HepG2 (cell line): ENCODE measurements around the gene P2RY6. TPM values are rescaled to one million over a fixed set of nuclear protein-coding genes. Genes with fewer than 3 reads are reported as not detected.

Experiments
- BRCA1 ChIP-seq: sonication (generic); formaldehyde crosslinking; IDR thresholded peaks from 2 replicates; pipeline ENCODE4 v1.4.0; 2020; ENCODE audit warnings: missing genetic modification reagents
- CREB1 ChIP-seq, 2 experiments: fragments of 450-650 bp in 1 of 2; IDR thresholded peaks; 2 replicates each; pipeline ENCODE4 v1.6.1; 2016 to 2017; ENCODE audit warnings: control low read depth in 1 of 2, mild to moderate bottlenecking in 1 of 2, missing compliant biosample characterization in 1 of 2, missing genetic modification characterization in 1 of 2
- FOXA3 ChIP-seq: IDR thresholded peaks from 2 replicates; pipeline ENCODE4 v1.6.1; 2016; ENCODE audit warnings: missing genetic modification reagents, missing compliant biosample characterization
- KDM5A ChIP-seq: fragments of 200-600 bp; sonication (generic); IDR thresholded peaks from 2 replicates; pipeline ENCODE4 v1.7.0; 2018; ENCODE audit warnings: antibody characterized with exemption, mild to moderate bottlenecking, low read length, borderline replicate concordance
- NBN ChIP-seq: fragments of 450-650 bp; conservative IDR thresholded peaks from 2 replicates; pipeline ENCODE4 v1.6.1; 2017
- RFX5 ChIP-seq: IDR thresholded peaks from 2 replicates; pipeline ENCODE4 v1.6.1; 2011; ENCODE audit warnings: low read depth, low read length, improper control_type of control experiment
- RNF219 ChIP-seq: sonication (generic); formaldehyde crosslinking; IDR thresholded peaks from 2 replicates; pipeline ENCODE4 v1.5.0; 2020; ENCODE audit warnings: mild to moderate bottlenecking, missing genetic modification reagents
- TCF12 ChIP-seq, 2 experiments: fragments of 450-650 bp in 1 of 2; sonication (generic) in 1 of 2; formaldehyde crosslinking in 1 of 2; IDR thresholded peaks; 2 replicates each; pipeline versions ENCODE4 v1.6.1 to v1.8.0; 2017 to 2022; ENCODE audit warnings: antibody characterized with exemption in 1 of 2, mild to moderate bottlenecking in 1 of 2, missing genetic modification reagents in 1 of 2, moderate library complexity in 1 of 2
- ZBTB3 ChIP-seq: sonication (generic); formaldehyde crosslinking; IDR thresholded peaks from 2 replicates; pipeline ENCODE4 v1.4.0; 2020; ENCODE audit warnings: low read depth, mild to moderate bottlenecking, moderate library complexity, missing genetic modification reagents, borderline replicate concordance
- ZMYM2 ChIP-seq: sonication (generic); formaldehyde crosslinking; IDR thresholded peaks from 2 replicates; pipeline ENCODE4 v1.8.0; 2022; ENCODE audit warnings: mild to moderate bottlenecking, missing genetic modification reagents
- ZNF12 ChIP-seq: sonication (generic); formaldehyde crosslinking; IDR thresholded peaks from 2 replicates; pipeline ENCODE4 v1.5.0; 2020; ENCODE audit warnings: missing genetic modification reagents
- ZNF234 ChIP-seq: sonication (generic); formaldehyde crosslinking; conservative IDR thresholded peaks from 2 replicates; pipeline ENCODE4 v1.5.1; 2020; ENCODE audit warnings: mild to moderate bottlenecking, missing genetic modification reagents
- ZNF501 ChIP-seq: sonication (generic); formaldehyde crosslinking; IDR thresholded peaks from 2 replicates; pipeline ENCODE4 v1.5.1; 2020; ENCODE audit warnings: mild to moderate bottlenecking, moderate library complexity, missing genetic modification reagents
- ZNF564 ChIP-seq: sonication (generic); formaldehyde crosslinking; IDR thresholded peaks from 2 replicates; pipeline ENCODE4 v1.8.1; 2023; ENCODE audit warnings: mild to moderate bottlenecking, missing genetic modification reagents
- ZNF614 ChIP-seq: IDR thresholded peaks from 2 replicates; pipeline ENCODE4 v1.6.1; 2018; ENCODE audit warnings: missing biosample characterization, missing genetic modification reagents, inconsistent platforms, borderline replicate concordance
- ZNF616 ChIP-seq: sonication (generic); formaldehyde crosslinking; IDR thresholded peaks from 2 replicates; pipeline ENCODE4 v1.5.0; 2020; ENCODE audit warnings: low read depth, mild to moderate bottlenecking, missing genetic modification reagents
- ZNF639 ChIP-seq: conservative IDR thresholded peaks from 2 replicates; pipeline ENCODE4 v1.6.1; 2018; ENCODE audit warnings: missing genetic modification reagents
- ZNF724P ChIP-seq: sonication (generic); formaldehyde crosslinking; IDR thresholded peaks from 2 replicates; pipeline ENCODE4 v1.8.0; 2022; ENCODE audit warnings: missing genetic modification reagents, borderline replicate concordance
- ZNF770 ChIP-seq: sonication (generic); formaldehyde crosslinking; IDR thresholded peaks from 2 replicates; pipeline ENCODE4 v1.5.0; 2020; ENCODE audit warnings: mild to moderate bottlenecking, missing genetic modification reagents
- ZNF816 ChIP-seq: sonication (generic); formaldehyde crosslinking; IDR thresholded peaks from 2 replicates; pipeline ENCODE4 v1.8.0; 2022; ENCODE audit warnings: missing genetic modification reagents, mild to moderate bottlenecking, borderline replicate concordance
- ZNF878 ChIP-seq: sonication (generic); formaldehyde crosslinking; IDR thresholded peaks from 2 replicates; pipeline ENCODE4 v1.8.1; 2023; ENCODE audit warnings: mild to moderate bottlenecking, missing genetic modification reagents, moderate library complexity
- polyA plus RNA-seq, 8 experiments: library from polyadenylated mRNA; depleted of rRNA in 3 of 8; stranded (reverse) in 7 of 8; unstranded in 1 of 8; fragments of >200 nt; fragmentation: Illumina TruSeq in 4 of 8; extraction: Trizol in 4 of 8; gene quantifications; 2 replicates each; pipeline versions ENCODE4 v1.2.1 to v1.2.3, GENCODE V29; 2011 to 2016; ENCODE audit warnings: low read depth in 4 of 8, missing spikeins in 1 of 8, mixed read lengths in 1 of 8; ENCODE audit not compliant: insufficient read depth in 1 of 8
- total RNA-seq, 5 experiments: library from RNA; depleted of rRNA; stranded (reverse); fragments of >200 nt; fragmentation: Illumina TruSeq; extraction: Trizol; gene quantifications; 2 replicates each; pipeline ENCODE4 v1.2.3, GENCODE V29; 2016; ENCODE audit warnings: low read depth in 1 of 5
- TF ChIP-seq, protein P1 (sequence below): sonication (generic); formaldehyde crosslinking; conservative IDR thresholded peaks from 2 replicates; pipeline ENCODE4 v1.5.0; 2020; ENCODE audit warnings: missing genetic modification reagents

The P2RY6 gene
- total and polyA plus RNA-seq, 2 of the 13 experiments (the other 11 are each of a cell fraction or from before 2014, with no cell fraction given): 0.09 to 0.29 TPM

DNA sequence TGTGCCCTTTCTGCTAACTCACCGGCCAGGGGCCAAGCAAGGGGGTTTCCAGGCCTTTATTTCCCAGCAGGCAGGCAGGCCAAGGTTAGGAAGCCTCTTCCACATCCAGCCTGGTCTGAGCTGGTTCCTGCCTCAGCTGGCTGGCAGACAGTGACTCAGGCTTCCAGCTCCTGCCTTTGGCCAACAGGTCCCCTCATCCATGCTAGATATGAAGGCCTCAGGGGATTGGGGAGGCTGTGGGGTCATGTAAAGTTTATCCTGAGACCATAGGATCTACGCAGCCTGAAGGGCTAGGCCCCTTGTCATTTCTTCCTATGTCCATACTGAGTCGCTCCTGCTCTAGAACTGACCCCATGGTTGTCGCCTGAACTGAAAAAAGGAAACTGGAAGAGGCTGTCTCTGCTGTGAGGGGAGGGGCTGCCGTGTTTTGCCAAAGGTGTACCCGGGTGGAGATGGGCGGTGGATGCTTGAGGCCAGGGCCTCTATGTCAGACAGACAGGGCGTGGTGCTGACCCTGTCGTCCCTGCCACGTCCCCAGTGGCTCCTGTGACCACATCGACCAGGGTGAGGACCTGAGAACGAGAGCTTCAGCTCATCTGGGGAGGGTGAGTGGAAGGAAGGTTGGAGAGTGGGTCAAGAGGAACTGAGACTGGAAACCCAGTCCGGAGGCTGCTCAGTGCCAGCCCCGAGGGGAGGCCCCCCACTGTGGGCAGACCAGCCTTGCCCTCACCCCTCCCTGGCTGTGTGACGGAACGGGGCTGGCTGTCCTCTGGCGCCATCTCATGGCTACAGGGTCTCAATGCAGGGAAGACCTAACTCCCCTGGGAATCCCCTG, 17.0 kb downstream of the P2RY6 start (continued):
- TF ChIP-seq RNF219 (CRISPR knock-in tag) (no peak), ZNF878 (CRISPR knock-in tag) (no peak), ZNF724P (CRISPR knock-in tag) (no peak; the same call in 1 of the 2 replicates), ZBTB3 (CRISPR knock-in tag) (no peak), ZNF564 (no peak), FOXA3 (CRISPR knock-in tag) (0 out of 2 replicates have a peak, but pooled peaks have one; percentile 4), ZNF770 (peak; percentile 69), CREB1 (IDR thresholded peaks at IDR 0.05) (peak; percentile 49; the same call in 1 of the 2 replicates), CREB1 (CRISPR knock-in tag; IDR thresholded peaks at IDR 0.05) (no peak), ZNF501 (CRISPR knock-in tag) (peak; percentile 82), ZNF234 (CRISPR knock-in tag) (no peak), ZNF12 (CRISPR knock-in tag) (no peak), ZNF616 (CRISPR knock-in tag) (peak; percentile 72; the same call in 1 of the 2 replicates), ZNF816 (CRISPR knock-in tag) (no peak), ZNF614 (CRISPR knock-in tag) (peak; percentile 64; the same call in 1 of the 2 replicates), RFX5 (no peak), BRCA1 (no peak; the same call in 1 of the 2 replicates), NBN (no peak), ZMYM2 (no peak), TCF12 (IDR thresholded peaks at IDR 0.05) (no peak), TCF12 (CRISPR knock-in tag; IDR thresholded peaks at IDR 0.05) (no peak), KDM5A (no peak), ZNF639 (CRISPR knock-in tag) (no peak)
- TF ChIP-seq, protein P1, sequence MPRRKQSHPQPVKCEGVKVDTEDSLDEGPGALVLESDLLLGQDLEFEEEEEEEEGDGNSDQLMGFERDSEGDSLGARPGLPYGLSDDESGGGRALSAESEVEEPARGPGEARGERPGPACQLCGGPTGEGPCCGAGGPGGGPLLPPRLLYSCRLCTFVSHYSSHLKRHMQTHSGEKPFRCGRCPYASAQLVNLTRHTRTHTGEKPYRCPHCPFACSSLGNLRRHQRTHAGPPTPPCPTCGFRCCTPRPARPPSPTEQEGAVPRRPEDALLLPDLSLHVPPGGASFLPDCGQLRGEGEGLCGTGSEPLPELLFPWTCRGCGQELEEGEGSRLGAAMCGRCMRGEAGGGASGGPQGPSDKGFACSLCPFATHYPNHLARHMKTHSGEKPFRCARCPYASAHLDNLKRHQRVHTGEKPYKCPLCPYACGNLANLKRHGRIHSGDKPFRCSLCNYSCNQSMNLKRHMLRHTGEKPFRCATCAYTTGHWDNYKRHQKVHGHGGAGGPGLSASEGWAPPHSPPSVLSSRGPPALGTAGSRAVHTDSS (CRISPR knock-in tag): no peak
